Measurements from ENCODE around the gene FBXO24. TPM values are rescaled to one million over a fixed set of nuclear protein-coding genes. Genes with fewer than 3 reads are reported as not detected.
A peak's percentile ranks its signal among the peaks of the same experiment; 100 is the strongest.

Gene FBXO24
- total and polyA plus RNA-seq, 2 donors (not counting 1 experiment from before 2014, with no cell fraction given) = 0.23 to 0.33 TPM

DNA sequence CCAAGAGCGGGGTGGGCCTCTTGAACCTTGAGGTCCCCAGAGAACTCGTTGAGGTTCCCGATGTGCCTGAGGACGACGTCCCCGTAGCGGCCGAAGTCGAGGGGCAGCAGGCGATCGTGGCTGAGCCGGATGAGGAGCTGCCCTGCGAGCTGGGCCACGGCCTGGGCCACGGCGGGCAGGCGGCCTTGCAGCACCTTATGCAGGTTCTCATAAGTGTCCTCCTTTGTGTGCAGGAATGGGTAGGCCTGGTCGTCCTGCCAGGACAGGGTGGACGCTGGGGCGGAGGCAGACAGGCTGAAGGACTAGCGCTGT, 41.1 kb downstream of the FBXO24 start:
- H3K27ac ChIP-seq (ENCODE audit: insufficient read depth, low read length) = no peak overlapping the region
- no peak overlapping the region for H3K4me2 ChIP-seq (ENCODE audit: extremely low read depth, insufficient read depth, low read length)
- H3K4me3 ChIP-seq (replicated peaks in 1 of 4; ENCODE audit: control extremely low read depth in 1 of 4, insufficient read depth in 1 of 4, low read depth in 3 of 4, low read length in 4 of 4) = no peak overlapping the region
- no peaks in the 10 kb centered on the region for H3K4me1 ChIP-seq (ENCODE audit: control insufficient read depth, extremely low read depth, insufficient read depth, low read length)
- no peak for DNase-seq (ENCODE audit: low read depth in 2 of 2)
- H3K79me2 ChIP-seq (ENCODE audit: control insufficient read depth, insufficient read depth, low read length) = no peaks in the 10 kb centered on the region
- H4K20me1 ChIP-seq (ENCODE audit: control insufficient read depth, extremely low read depth, insufficient read depth, low read length) = no peaks in the 10 kb centered on the region
- no peaks in the 10 kb centered on the region for H3K27me3 ChIP-seq (ENCODE audit: control insufficient read depth, insufficient read depth, low read length)
- no peaks in the 10 kb centered on the region for H3K9me3 ChIP-seq (ENCODE audit: control insufficient read depth, insufficient read depth, low read depth, low read length)
- H2AFZ ChIP-seq (ENCODE audit: low read length) = no peak overlapping the region
- no peak for TF ChIP-seq EZH2 (IDR thresholded peaks at IDR 0.05; ENCODE audit: low read length, missing control alignments)
- TF ChIP-seq, protein P1, sequence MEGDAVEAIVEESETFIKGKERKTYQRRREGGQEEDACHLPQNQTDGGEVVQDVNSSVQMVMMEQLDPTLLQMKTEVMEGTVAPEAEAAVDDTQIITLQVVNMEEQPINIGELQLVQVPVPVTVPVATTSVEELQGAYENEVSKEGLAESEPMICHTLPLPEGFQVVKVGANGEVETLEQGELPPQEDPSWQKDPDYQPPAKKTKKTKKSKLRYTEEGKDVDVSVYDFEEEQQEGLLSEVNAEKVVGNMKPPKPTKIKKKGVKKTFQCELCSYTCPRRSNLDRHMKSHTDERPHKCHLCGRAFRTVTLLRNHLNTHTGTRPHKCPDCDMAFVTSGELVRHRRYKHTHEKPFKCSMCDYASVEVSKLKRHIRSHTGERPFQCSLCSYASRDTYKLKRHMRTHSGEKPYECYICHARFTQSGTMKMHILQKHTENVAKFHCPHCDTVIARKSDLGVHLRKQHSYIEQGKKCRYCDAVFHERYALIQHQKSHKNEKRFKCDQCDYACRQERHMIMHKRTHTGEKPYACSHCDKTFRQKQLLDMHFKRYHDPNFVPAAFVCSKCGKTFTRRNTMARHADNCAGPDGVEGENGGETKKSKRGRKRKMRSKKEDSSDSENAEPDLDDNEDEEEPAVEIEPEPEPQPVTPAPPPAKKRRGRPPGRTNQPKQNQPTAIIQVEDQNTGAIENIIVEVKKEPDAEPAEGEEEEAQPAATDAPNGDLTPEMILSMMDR (conservative IDR thresholded peaks at IDR 0.05 in 1 of 2, IDR thresholded peaks at IDR 0.05 in 1 of 2; ENCODE audit: low read depth in 1 of 2, low read length in 2 of 2) = no peak
- no peak overlapping the region for H3K9ac ChIP-seq (ENCODE audit: insufficient read depth, low read length)
- no peaks in the 10 kb centered on the region for H3K36me3 ChIP-seq (ENCODE audit: control insufficient read depth, insufficient read depth, low read length)

DNA sequence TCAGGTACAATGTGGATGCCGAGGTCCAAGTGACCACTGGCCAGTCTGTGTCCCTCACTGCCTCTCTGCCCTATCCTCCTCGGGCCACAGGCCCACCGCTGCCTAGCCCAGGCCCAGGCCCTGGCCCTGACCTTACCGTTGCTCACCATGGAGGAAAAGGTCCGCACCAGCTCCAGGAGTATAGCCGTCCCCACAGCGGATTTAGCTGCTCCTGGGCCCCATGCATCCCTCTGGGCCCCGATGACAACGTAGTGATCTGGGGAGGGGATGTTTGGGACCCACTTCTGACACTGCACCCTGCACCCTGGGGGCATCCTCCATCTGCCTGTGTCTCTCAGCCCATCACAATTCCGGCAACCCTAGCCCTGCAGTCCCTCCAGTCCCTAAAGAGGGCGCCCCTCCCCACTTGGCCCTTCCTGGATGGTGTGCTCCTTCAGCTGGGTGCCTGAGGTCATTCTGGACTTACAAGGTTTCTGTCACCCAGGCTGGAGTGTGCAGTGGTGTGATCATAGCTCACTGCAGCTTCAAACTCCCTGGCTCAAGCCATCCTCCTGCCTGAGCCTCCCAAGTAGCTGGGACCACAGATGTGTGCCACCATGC, 43.1 kb downstream of the FBXO24 start:
- H2AFZ ChIP-seq (ENCODE audit: low read length) = no peak overlapping the region
- no peaks in the 10 kb centered on the region for H3K36me3 ChIP-seq (ENCODE audit: control insufficient read depth, insufficient read depth, low read length)
- H3K4me2 ChIP-seq (ENCODE audit: extremely low read depth, insufficient read depth, low read length) = no peak overlapping the region
- no peak for DNase-seq (ENCODE audit: low read depth in 2 of 2)
- TF ChIP-seq, protein P1 (conservative IDR thresholded peaks at IDR 0.05 in 1 of 2, IDR thresholded peaks at IDR 0.05 in 1 of 2; ENCODE audit: low read depth in 1 of 2, low read length in 2 of 2) = peak in 1 of 2 donors; percentile 46
- TF ChIP-seq EZH2 (IDR thresholded peaks at IDR 0.05; ENCODE audit: low read length, missing control alignments) = no peak
- no peak overlapping the region for H3K27ac ChIP-seq (ENCODE audit: insufficient read depth, low read length)
- H4K20me1 ChIP-seq (ENCODE audit: control insufficient read depth, extremely low read depth, insufficient read depth, low read length) = no peaks in the 10 kb centered on the region
- no peaks in the 10 kb centered on the region for H3K79me2 ChIP-seq (ENCODE audit: control insufficient read depth, insufficient read depth, low read length)
- H3K9ac ChIP-seq (ENCODE audit: insufficient read depth, low read length) = no peak overlapping the region
- H3K4me3 ChIP-seq (replicated peaks in 1 of 4; ENCODE audit: control extremely low read depth in 1 of 4, insufficient read depth in 1 of 4, low read depth in 3 of 4, low read length in 4 of 4) = no peak overlapping the region
- no peaks in the 10 kb centered on the region for H3K9me3 ChIP-seq (ENCODE audit: control insufficient read depth, insufficient read depth, low read depth, low read length)
- H3K27me3 ChIP-seq (ENCODE audit: control insufficient read depth, insufficient read depth, low read length) = peaks cover 12% of the 10 kb centered on the region
- H3K4me1 ChIP-seq (ENCODE audit: control insufficient read depth, extremely low read depth, insufficient read depth, low read length) = no peaks in the 10 kb centered on the region

DNA sequence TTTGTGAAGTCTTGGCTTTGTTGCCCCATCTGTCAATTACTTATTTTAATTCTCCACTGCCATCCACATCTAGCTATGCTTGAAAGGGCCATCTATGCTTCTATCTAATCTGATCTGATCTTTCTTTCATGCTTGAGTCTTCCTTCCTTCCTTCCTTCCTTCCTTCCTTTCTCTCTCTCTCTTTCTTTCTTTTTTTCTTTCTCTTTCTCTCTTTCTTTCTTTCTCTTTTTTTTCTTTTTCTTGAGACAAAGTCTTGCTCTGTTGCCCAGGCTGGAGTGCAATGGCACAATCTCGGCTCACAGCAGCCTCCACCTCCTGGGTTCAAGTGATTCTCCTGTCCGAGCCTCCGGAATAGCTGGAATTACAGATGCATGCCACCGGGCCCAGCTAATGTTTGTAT, 43.9 kb downstream of the FBXO24 start:
- H3K4me3 ChIP-seq (replicated peaks in 1 of 4; ENCODE audit: control extremely low read depth in 1 of 4, insufficient read depth in 1 of 4, low read depth in 3 of 4, low read length in 4 of 4) = no peak overlapping the region
- no peaks in the 10 kb centered on the region for H4K20me1 ChIP-seq (ENCODE audit: control insufficient read depth, extremely low read depth, insufficient read depth, low read length)
- no peaks in the 10 kb centered on the region for H3K4me1 ChIP-seq (ENCODE audit: control insufficient read depth, extremely low read depth, insufficient read depth, low read length)
- no peak for DNase-seq (ENCODE audit: low read depth in 2 of 2)
- H2AFZ ChIP-seq (ENCODE audit: low read length) = no peak overlapping the region
- no peak overlapping the region for H3K4me2 ChIP-seq (ENCODE audit: extremely low read depth, insufficient read depth, low read length)
- H3K27ac ChIP-seq (ENCODE audit: insufficient read depth, low read length) = no peak overlapping the region
- H3K36me3 ChIP-seq (ENCODE audit: control insufficient read depth, insufficient read depth, low read length) = no peaks in the 10 kb centered on the region
- H3K27me3 ChIP-seq (ENCODE audit: control insufficient read depth, insufficient read depth, low read length) = peaks cover 16% of the 10 kb centered on the region
- no peak overlapping the region for H3K9ac ChIP-seq (ENCODE audit: insufficient read depth, low read length)
- no peak for TF ChIP-seq EZH2 (IDR thresholded peaks at IDR 0.05; ENCODE audit: low read length, missing control alignments)
- TF ChIP-seq, protein P1 (conservative IDR thresholded peaks at IDR 0.05 in 1 of 2, IDR thresholded peaks at IDR 0.05 in 1 of 2; ENCODE audit: low read depth in 1 of 2, low read length in 2 of 2) = no peak
- H3K9me3 ChIP-seq (ENCODE audit: control insufficient read depth, insufficient read depth, low read depth, low read length) = no peaks in the 10 kb centered on the region
- H3K79me2 ChIP-seq (ENCODE audit: control insufficient read depth, insufficient read depth, low read length) = no peaks in the 10 kb centered on the region
